Measurements from ENCODE around the gene ISG15. TPM values are rescaled to one million over a fixed set of nuclear protein-coding genes. Genes with fewer than 3 reads are reported as not detected.

ISG15 gene
- polyA plus RNA-seq, 1 of the 3 experiments (the other 2 are of a cell fraction) = 28.6 TPM

- H3K9ac ChIP-seq = no peak overlapping the region
- H3F3A ChIP-seq (replicated peaks; ENCODE audit: insufficient read depth) = no peaks in the 10 kb centered on the region
- POLR2A ChIA-PET = interaction anchor here (0.6 kb wide), 1 partner anchor 40 kb away, joined by 3 read pairs; no protein-coding TSS in a partner anchor
- H3K4me2 ChIP-seq = no peak overlapping the region
- no peak overlapping the region for H3K27ac ChIP-seq (ENCODE audit: low read depth in 2 of 2, low read length in 1 of 2)
- H3K79me2 ChIP-seq (ENCODE audit: insufficient read depth) = no peaks in the 10 kb centered on the region
- H3K27me3 ChIP-seq (ENCODE audit: insufficient read depth) = peaks cover 21% of the 10 kb centered on the region; the same call in 1 of the 2 replicates
- DNase-seq = no peak
- no peaks in the 10 kb centered on the region for H4K20me1 ChIP-seq (ENCODE audit: insufficient read depth)
- no peaks in the 10 kb centered on the region for H3K36me3 ChIP-seq (replicated peaks in 1 of 2; ENCODE audit: control insufficient read depth in 1 of 2, insufficient read depth in 2 of 2, low read length in 1 of 2)
- peaks cover 0 to 12% of the 10 kb centered on the region in 2 experiments; a peak in 1 of 4 replicates for H3K4me1 ChIP-seq (ENCODE audit: control insufficient read depth in 1 of 2, insufficient read depth in 2 of 2, low read depth in 1 of 2, low read length in 1 of 2)
- no peaks in the 10 kb centered on the region for H3K9me3 ChIP-seq
- 51% methylated on average over 13 of the region's 43 CpGs for WGBS (ENCODE audit: low lambda C conversion rate)
- CTCF ChIA-PET = interaction anchor here (0.6 to 9.1 kb wide), 16 partner anchors 8 to 309 kb away, joined by 3 to 246 read pairs (median 8); partner anchors contain the start of genes HES4 and ISG15
- H3K4me3 ChIP-seq (ENCODE audit: low read depth in 2 of 2, low read length in 1 of 2) = no peak overlapping the region
- H3K9me2 ChIP-seq = no peaks in the 10 kb centered on the region
- no peak overlapping the region for H2AFZ ChIP-seq (ENCODE audit: low read depth)
- TF ChIP-seq PBX3 (IDR thresholded peaks at IDR 0.05) = no peak
- no peak for TF ChIP-seq EZH2phosphoT487 (IDR thresholded peaks at IDR 0.05; ENCODE audit: borderline replicate concordance, low read depth)
- no peak for TF ChIP-seq USF1 (IDR thresholded peaks at IDR 0.05; ENCODE audit: borderline replicate concordance, low read depth)
- TF ChIP-seq EP300 (IDR thresholded peaks at IDR 0.05; ENCODE audit: borderline replicate concordance in 1 of 2, low read depth in 1 of 2, low read length in 1 of 2) = no peak
- no peak for TF ChIP-seq FOXJ3 (CRISPR knock-in tag; IDR thresholded peaks at IDR 0.05)
- TF ChIP-seq SMC3 (IDR thresholded peaks at IDR 0.05; ENCODE audit: low read depth, low read length) = no peak
- no peak for TF ChIP-seq FOXM1 (IDR thresholded peaks at IDR 0.05; ENCODE audit: low read depth)
- TF ChIP-seq ZBTB33 (IDR thresholded peaks at IDR 0.05; ENCODE audit: borderline replicate concordance, low read depth) = no peak
- no peak for TF ChIP-seq MXI1 (IDR thresholded peaks at IDR 0.05; ENCODE audit: low read depth, low read length)
- TF ChIP-seq IRF3 (IDR thresholded peaks at IDR 0.05; ENCODE audit: low read depth, low read length) = no peak
- TF ChIP-seq REST (IDR thresholded peaks at IDR 0.05; ENCODE audit: low read depth, low read length) = no peak
- TF ChIP-seq YY1 (IDR thresholded peaks at IDR 0.05; ENCODE audit: low read depth) = no peak
- no peak for TF ChIP-seq MEF2A (IDR thresholded peaks at IDR 0.05; ENCODE audit: borderline replicate concordance, low read depth)
- TF ChIP-seq NRF1 (IDR thresholded peaks at IDR 0.05; ENCODE audit: low read depth, low read length) = no peak
- TF ChIP-seq ELF1 (IDR thresholded peaks at IDR 0.05) = no peak
- TF ChIP-seq CTCF (IDR thresholded peaks at IDR 0.05) = no peak
- TF ChIP-seq FOSL2 (IDR thresholded peaks at IDR 0.05; ENCODE audit: borderline replicate concordance, low read depth) = no peak
- TF ChIP-seq GATA2 (CRISPR knock-in tag; IDR thresholded peaks at IDR 0.05) = no peak
Measured at GRCh38 chr1:982765-983436, 30.4 kb upstream of the ISG15 start.
